Ascending aorta (tissue), 2 donors: ENCODE results near the gene LTBP3. TPM values are rescaled to one million over a fixed set of nuclear protein-coding genes. Genes with fewer than 3 reads are reported as not detected.

Experiments used
- DNase-seq, 2 donors: peaks; one replicate each; pipeline ENCODE4 v3.0.0-alpha.2; 2019; ENCODE audit warnings: low spot score in 2 of 2
- H3K27ac ChIP-seq, 2 donors: fragments of 200-600 bp; sonication (generic); one replicate each; pipeline ENCODE4 v1.5.1; 2016 to 2017; ENCODE audit warnings: mild to moderate bottlenecking in 1 of 2
- H3K27me3 ChIP-seq: fragments of 200-600 bp; sonication (generic); one replicate; pipeline ENCODE4 v1.5.1; 2017
- H3K36me3 ChIP-seq, 2 donors: fragments of 200-600 bp; sonication (generic); one replicate each; pipeline ENCODE4 v1.5.1; 2016
- H3K4me1 ChIP-seq, 2 donors: fragments of 200-600 bp; sonication (generic); one replicate each; pipeline ENCODE4 v1.5.1; 2016 to 2017; ENCODE audit warnings: mild to moderate bottlenecking in 1 of 2
- H3K4me3 ChIP-seq, 2 donors: fragments of 200-600 bp; sonication (generic); one replicate each; pipeline ENCODE4 v1.5.1; 2016 to 2017; ENCODE audit warnings: mild to moderate bottlenecking in 1 of 2
- H3K9me3 ChIP-seq, 2 donors: fragments of 200-600 bp; sonication (generic); one replicate each; pipeline ENCODE4 v1.5.1; 2016
- CTCF ChIP-seq, 3 experiments: fragments of 200-600 bp in 2 of 3; fragments of 450-650 bp in 1 of 3; sonication (generic) in 2 of 3; IDR thresholded peaks; one replicate each; pipeline ENCODE4 v1.5.1; 2016 to 2019; ENCODE audit warnings: antibody characterized with exemption in 3 of 3, mild to moderate bottlenecking in 1 of 3, moderate library complexity in 1 of 3
- intact Hi-C: fragments of 100-400 bp; cut with DNase I; formaldehyde crosslinking; loops from one replicate; pipeline ENCODE4 v1.15.1; 2023
- total RNA-seq: library from RNA; depleted of rRNA; stranded (reverse); fragments of >200 nt; gene quantifications from one replicate; pipeline ENCODE4 v1.1.0, GENCODE V29; 2016

Gene LTBP3
- total RNA-seq, 1 donor from 2014 or later, result 702 TPM

- Histone ChIP-seq H3K4me3 (peak overlapping the region; percentile 58 to 68), H3K4me1 (peaks cover 16 to 22% of the 10 kb centered on the region in 2 donors), H3K27ac (peak overlapping the region; percentile 80 to 90), H3K36me3 (peaks cover 48 to 65% of the 10 kb centered on the region in 2 donors), H3K9me3 (no peaks in the 10 kb centered on the region), H3K27me3 (no peaks in the 10 kb centered on the region)
- TF ChIP-seq CTCF (IDR thresholded peaks at IDR 0.05), result no peak
- intact Hi-C loops, result loop anchor here (5.0 kb wide), 1 partner anchor 111 kb away; no protein-coding TSS in a partner anchor
- no peak for DNase-seq
These were observed 16.8 kb downstream of the LTBP3 start for GRCh38 chr11:65541093-65541982.

GRCh38 chr11:65540290-65541092 is 17.7 kb downstream of the LTBP3 start:
- H3K27ac ChIP-seq, result peak overlapping the region; percentile 80 to 90
- intact Hi-C loops, result loop anchor here (1.0 to 5.0 kb wide), 6 partner anchors 15 to 112 kb away; partner anchors contain the start of genes LTBP3, PCNX3 and SCYL1

GRCh38 chr11:65539744-65540289 is 18.3 kb downstream of the LTBP3 start:
- Histone ChIP-seq H3K4me1 (peaks cover 16 to 22% of the 10 kb centered on the region in 2 donors), H3K4me3 (peak overlapping the region; percentile 58 to 68), H3K36me3 (peaks cover 55 to 63% of the 10 kb centered on the region in 2 donors), H3K27me3 (no peaks in the 10 kb centered on the region), H3K9me3 (no peaks in the 10 kb centered on the region), H3K27ac (peak overlapping the region; percentile 80 to 90)
- TF ChIP-seq CTCF (IDR thresholded peaks at IDR 0.05), result peak in 1 of 3 experiments; percentile 57
- DNase-seq, result no peak
- intact Hi-C loops, result loop anchor here (1.0 to 5.0 kb wide), 6 partner anchors 15 to 112 kb away; partner anchors contain the start of genes LTBP3, PCNX3 and SCYL1

More at GRCh38 chr11:65540290-65541092, 17.7 kb downstream of the LTBP3 start:
- peak; percentile 54 to 94 for DNase-seq
- H3K36me3 ChIP-seq, result peaks cover 55 to 63% of the 10 kb centered on the region in 2 donors
- TF ChIP-seq CTCF (IDR thresholded peaks at IDR 0.05), result peak; percentile 85 to 98 (median 94)
- peak overlapping the region; percentile 58 to 68 for H3K4me3 ChIP-seq
- no peaks in the 10 kb centered on the region for H3K9me3 ChIP-seq
- peaks cover 16 to 22% of the 10 kb centered on the region in 2 donors for H3K4me1 ChIP-seq
- H3K27me3 ChIP-seq, result no peaks in the 10 kb centered on the region

- intact Hi-C loops, result no loop called here
- DNase-seq, result no peak
- TF ChIP-seq CTCF (IDR thresholded peaks at IDR 0.05), result no peak
- H3K36me3 ChIP-seq, result peaks cover 51 to 63% of the 10 kb centered on the region in 2 donors
- H3K4me1 ChIP-seq, result peaks cover 16 to 22% of the 10 kb centered on the region in 2 donors
- peak overlapping the region; percentile 58 to 68 for H3K4me3 ChIP-seq
- no peaks in the 10 kb centered on the region for H3K9me3 ChIP-seq
- no peaks in the 10 kb centered on the region for H3K27me3 ChIP-seq
- H3K27ac ChIP-seq, result peak overlapping the region; percentile 80 to 90
These were observed 19.0 kb downstream of the LTBP3 start for GRCh38 chr11:65538915-65539743.
